ENCODE data around the gene ITGB1BP1. TPM values are rescaled to one million over a fixed set of nuclear protein-coding genes. Genes with fewer than 3 reads are reported as not detected.

Gene ITGB1BP1
- total and polyA plus RNA-seq, 10 of the 15 experiments (the other 5 are each of a cell fraction or from before 2014, with no cell fraction given): 50.2 to 273 (median 97.2) TPM

- in situ Hi-C loops (cut with MboI) (no loop called here), intact Hi-C loops (cut with micrococcal nuclease; ENCODE audit: unreplicated experiment) (no loop called here)
- no peak for DNase-seq (ENCODE audit: low read depth, low spot score)
- H3K4me1 ChIP-seq (ENCODE audit: control insufficient read depth, insufficient read depth, low read length): no peaks in the 10 kb centered on the region
- no peaks in the 10 kb centered on the region for H4K20me1 ChIP-seq (ENCODE audit: control insufficient read depth, insufficient read depth)
- WGBS (ENCODE audit: insufficient coverage, insufficient replicate concordance, low lambda C conversion rate, missing lambda C conversion rate): 45% methylated on average over 20 of the region's 28 CpGs
- ATAC-seq: no peak; the same call in 2 of the 3 replicates
- H3K79me2 ChIP-seq (ENCODE audit: control insufficient read depth, insufficient read depth, low read length): no peaks in the 10 kb centered on the region
- POLR2A ChIA-PET: interaction anchor here (0.6 kb wide), 1 partner anchor 279 kb away, joined by 5 read pairs; no protein-coding TSS in a partner anchor
- CTCF ChIA-PET: interaction anchor here (1.1 kb wide), 1 partner anchor 11 kb away, joined by 3 read pairs; no protein-coding TSS in a partner anchor
- RAD21 ChIA-PET (ENCODE audit: unreplicated experiment): interaction anchor here (1.0 kb wide), 1 partner anchor 18 kb away, joined by 3 read pairs; no protein-coding TSS in a partner anchor
- no peaks in the 10 kb centered on the region for H3K9me3 ChIP-seq (replicated peaks; ENCODE audit: control insufficient read depth, insufficient read depth, low read length)
- no peak overlapping the region for H3K9ac ChIP-seq (ENCODE audit: control insufficient read depth, insufficient read depth, low read length)
- H3K4me3 ChIP-seq: no peak overlapping the region
- no TSS peak for BruUV-seq (replicated peaks)
- H3K27me3 ChIP-seq (replicated peaks in 1 of 2; ENCODE audit: control insufficient read depth in 2 of 2, insufficient read depth in 2 of 2, low read length in 1 of 2): no peaks in the 10 kb centered on the region; a peak in 1 of 4 replicates
- TF ChIP-seq IRF5 (IDR thresholded peaks at IDR 0.05; ENCODE audit: borderline replicate concordance) (no peak), SKIL (IDR thresholded peaks at IDR 0.05; ENCODE audit: low read depth, poor library complexity, severe bottlenecking) (no peak), YY1 (IDR thresholded peaks at IDR 0.05; ENCODE audit: low read depth, low read length) (no peak), SREBF1 (IDR thresholded peaks at IDR 0.05; ENCODE audit: low read length) (no peak), RAD51 (IDR thresholded peaks at IDR 0.05) (no peak), DPF2 (IDR thresholded peaks at IDR 0.05) (no peak), ZBED1 (IDR thresholded peaks at IDR 0.05; ENCODE audit: borderline replicate concordance) (no peak), HSF1 (IDR thresholded peaks at IDR 0.05; ENCODE audit: low read depth, low read length) (no peak)
- no peak overlapping the region for H3K27ac ChIP-seq (ENCODE audit: control insufficient read depth, insufficient read depth)
- no peaks in the 10 kb centered on the region for H3K36me3 ChIP-seq (ENCODE audit: control insufficient read depth in 2 of 2, insufficient read depth in 2 of 2, low read length in 1 of 2)
- FAIRE-seq: no peak
- no peak overlapping the region for H2AFZ ChIP-seq (ENCODE audit: control insufficient read depth, low read depth, low read length)
- no peak overlapping the region for H3K4me2 ChIP-seq (ENCODE audit: control insufficient read depth, insufficient read depth)
- SMC1A ChIA-PET (ENCODE audit: uncharacterized antibody, unreplicated experiment): interaction anchor here (1.1 kb wide), 1 partner anchor 12 kb away, joined by 4 read pairs; no protein-coding TSS in a partner anchor
Measured at GRCh38 chr2:9392898-9393765, 30.2 kb downstream of the ITGB1BP1 start.

Data from GM12878 (cell line).